ENCODE measurements around the gene CCNG2.

DNA sequence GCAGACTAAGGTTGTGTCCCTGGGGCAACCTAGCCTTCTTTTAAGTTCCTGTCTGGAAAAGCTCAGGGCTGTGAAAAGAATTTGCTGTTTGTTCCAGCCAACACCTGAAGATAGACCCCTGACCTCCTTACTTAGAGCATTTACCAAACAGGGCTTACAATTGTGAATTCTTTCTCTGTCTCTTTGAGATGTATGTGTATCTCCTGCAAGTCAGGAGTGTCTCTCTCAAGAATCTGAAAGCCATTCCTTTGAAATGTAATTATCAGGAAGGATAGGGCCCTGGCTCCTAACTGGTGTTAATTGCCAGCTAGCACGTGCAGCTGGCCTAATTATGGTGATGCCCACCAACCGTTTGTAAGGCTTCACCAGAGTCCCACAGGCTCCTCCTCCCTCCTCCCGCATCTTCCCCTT, 18.2 kb downstream of the CCNG2 start:
- no peak for TF ChIP-seq POLR2A (IDR thresholded peaks at IDR 0.05; ENCODE audit: low read depth, low read length)
- TF ChIP-seq POLR2AphosphoS5 (IDR thresholded peaks at IDR 0.05; ENCODE audit: low read depth, low read length), result no peak

All from GM12892 (cell line).